GM12878 (cell line): ENCODE data around the gene ZNF783. TPM values are rescaled to one million over a fixed set of nuclear protein-coding genes. Genes with fewer than 3 reads are reported as not detected.

Experiments
- ATAC-seq: fragments of 200-7000 bp; cut with Tn5 transposase; 3 replicates; pipeline ENCODE4 v1.9.1; 2020; ENCODE audit warnings: mild to moderate bottlenecking, moderate library complexity
- BruUV-seq: library from RNA; stranded (reverse); fragments of 400-500 nt; replicated peaks from 2 replicates; lab custom pipeline; 2021; lab: Mats Ljungman, UMichigan
- CTCF ChIA-PET: fragments of 300-600 bp; sonication (Branson Sonifier 250); formaldehyde crosslinking; extraction: SDS; loops from one replicate; lab custom pipeline; 2021; ENCODE audit warnings: inconsistent platforms; lab: Yijun Ruan, JAX
- POLR2A ChIA-PET: fragments of 350-600 bp; formaldehyde crosslinking; extraction: SDS; loops from one replicate; lab custom pipeline; 2021; ENCODE audit warnings: inconsistent platforms; lab: Charles Lee
- RAD21 ChIA-PET: fragments of 300-600 bp; sonication (Branson Sonifier 250); formaldehyde crosslinking; loops from one replicate; lab custom pipeline; 2023; ENCODE audit warnings: antibody characterized with exemption; ENCODE audit not compliant: unreplicated experiment; lab: Charles Lee
- SMC1A ChIA-PET: fragments of 300-600 bp; sonication (Branson Sonifier 250); formaldehyde crosslinking; loops from one replicate; lab custom pipeline; 2023; ENCODE audit not compliant: unreplicated experiment, uncharacterized antibody; lab: Charles Lee
- DNase-seq: peaks from one replicate; pipeline ENCODE4 v3.0.0-alpha.2; 2011; ENCODE audit warnings: low read depth, low spot score
- FAIRE-seq: peaks from 3 replicates; lab custom pipeline; 2011; peaks lifted over from hg19 to GRCh38; lab: Jason Lieb, UNC
- H2AFZ ChIP-seq: 2 replicates; pipeline ENCODE4 v1.6.0; 2011; ENCODE audit warnings: low read depth, low read length, control low read depth; ENCODE audit not compliant: control insufficient read depth
- H3K27ac ChIP-seq: 2 replicates; pipeline ENCODE4 v1.5.1; 2011; ENCODE audit warnings: control low read depth; ENCODE audit not compliant: control insufficient read depth, insufficient read depth
- H3K27me3 ChIP-seq, 2 experiments: replicated peaks in 1 of 2; 2 replicates each; pipeline versions ENCODE4 v1.6.0 to v1.6.1; 2011; ENCODE audit warnings: low read length in 1 of 2; ENCODE audit not compliant: control insufficient read depth in 2 of 2, insufficient read depth in 2 of 2
- H3K36me3 ChIP-seq, 2 experiments: 2 replicates each; pipeline ENCODE4 v1.5.1; 2011; ENCODE audit warnings: low read length in 1 of 2; ENCODE audit not compliant: control insufficient read depth in 2 of 2, insufficient read depth in 2 of 2
- H3K4me1 ChIP-seq: 2 replicates; pipeline ENCODE4 v1.6.1; 2011; ENCODE audit warnings: mild to moderate bottlenecking, low read length, moderate library complexity, mixed read lengths; ENCODE audit not compliant: control insufficient read depth, insufficient read depth
- H3K4me2 ChIP-seq: 2 replicates; pipeline ENCODE4 v1.6.0; 2011; ENCODE audit warnings: control low read depth; ENCODE audit not compliant: control insufficient read depth, insufficient read depth
- H3K4me3 ChIP-seq: fragments of 200-600 bp; sonication (generic); 2 replicates; pipeline ENCODE4 v1.5.1; 2016
- H3K79me2 ChIP-seq: 2 replicates; pipeline ENCODE4 v1.6.0; 2011; ENCODE audit warnings: low read length; ENCODE audit not compliant: control insufficient read depth, insufficient read depth
- H3K9ac ChIP-seq: 2 replicates; pipeline ENCODE4 v1.8.0; 2011; ENCODE audit warnings: low read length, control low read depth, mixed read lengths; ENCODE audit not compliant: control insufficient read depth, insufficient read depth
- H3K9me3 ChIP-seq: replicated peaks from 3 replicates; pipeline ENCODE4 v1.5.1; 2011; ENCODE audit warnings: mild to moderate bottlenecking, low read length; ENCODE audit not compliant: control insufficient read depth, insufficient read depth
- H4K20me1 ChIP-seq: 2 replicates; pipeline ENCODE4 v1.6.0; 2011; ENCODE audit not compliant: control insufficient read depth, insufficient read depth
- ASH2L ChIP-seq: fragments of 300-600, 200-600 bp; sonication (generic); IDR thresholded peaks from 2 replicates; pipeline ENCODE4 v1.6.1; 2017; ENCODE audit warnings: low read depth, mild to moderate bottlenecking, borderline replicate concordance
- CHD2 ChIP-seq: IDR thresholded peaks from 2 replicates; pipeline ENCODE4 v1.6.1; 2011; ENCODE audit warnings: low read depth, low read length, improper control_type of control experiment, borderline replicate concordance
- DPF2 ChIP-seq: fragments of 450-650 bp; IDR thresholded peaks from 2 replicates; pipeline ENCODE4 v1.6.1; 2017; ENCODE audit warnings: mild to moderate bottlenecking
- ELK1 ChIP-seq: IDR thresholded peaks from 2 replicates; pipeline ENCODE4 v1.6.1; 2012; ENCODE audit warnings: low read depth, low read length, improper control_type of control experiment
- ETV6 ChIP-seq, 2 experiments: fragments of 450-650 bp in 1 of 2; IDR thresholded peaks in 1 of 2; conservative IDR thresholded peaks in 1 of 2; 2 replicates each; pipeline ENCODE4 v1.6.1; 2014; ENCODE audit warnings: antibody characterized with exemption in 1 of 2, borderline replicate concordance in 1 of 2, low read depth in 1 of 2, mild to moderate bottlenecking in 1 of 2, moderate library complexity in 1 of 2
- IRF4 ChIP-seq: IDR thresholded peaks from 2 replicates; pipeline ENCODE4 v1.6.1; 2011; ENCODE audit warnings: low read depth, low read length
- JUND ChIP-seq: IDR thresholded peaks from 2 replicates; pipeline ENCODE4 v1.6.1; 2012; ENCODE audit warnings: low read depth, mild to moderate bottlenecking, low read length, improper control_type of control experiment, moderate library complexity
- POLR2AphosphoS5 ChIP-seq: IDR thresholded peaks from 2 replicates; pipeline ENCODE4 v1.6.1; 2011; ENCODE audit warnings: mild to moderate bottlenecking, low read length, inconsistent platforms
- PRDM15 ChIP-seq: fragments of 450-650 bp; formaldehyde crosslinking; IDR thresholded peaks from 2 replicates; pipeline ENCODE4 v1.4.0; 2020; ENCODE audit warnings: mild to moderate bottlenecking, moderate library complexity
- RAD51 ChIP-seq: fragments of 450-650 bp; IDR thresholded peaks from 2 replicates; pipeline ENCODE4 v1.6.1; 2016; ENCODE audit warnings: moderate library complexity, mild to moderate bottlenecking, inconsistent platforms
- RELA ChIP-seq: fragments of 450-650 bp; IDR thresholded peaks from 2 replicates; pipeline ENCODE4 v1.8.0; 2014; ENCODE audit warnings: borderline replicate concordance; ENCODE audit not compliant: partially characterized antibody
- SMAD1 ChIP-seq: fragments of 450-650 bp; IDR thresholded peaks from 2 replicates; pipeline ENCODE4 v1.6.1; 2018; ENCODE audit warnings: mild to moderate bottlenecking, low read depth; ENCODE audit not compliant: partially characterized antibody
- SMAD5 ChIP-seq: IDR thresholded peaks from 2 replicates; pipeline ENCODE4 v1.6.1; 2016; ENCODE audit warnings: antibody characterized with exemption, low read depth
- TCF3 ChIP-seq: IDR thresholded peaks from 2 replicates; pipeline ENCODE4 v1.6.1; 2012; ENCODE audit warnings: low read depth, mild to moderate bottlenecking, low read length, borderline replicate concordance; ENCODE audit not compliant: insufficient read depth
- ZBTB11 ChIP-seq: fragments of 450-650 bp; formaldehyde crosslinking; IDR thresholded peaks from 2 replicates; pipeline ENCODE4 v1.5.0; 2022; ENCODE audit warnings: mild to moderate bottlenecking, missing genetic modification characterization
- ZNF207 ChIP-seq: fragments of 450-650 bp; IDR thresholded peaks from 2 replicates; pipeline ENCODE4 v1.6.1; 2014; ENCODE audit warnings: antibody characterized with exemption, mild to moderate bottlenecking, borderline replicate concordance
- WGBS: methylation state at CpG from one replicate; pipeline ENCODE4 v1.1.6; 2016; ENCODE audit warnings: low lambda C conversion rate; ENCODE audit not compliant: insufficient replicate concordance, insufficient coverage; ENCODE audit errors: missing lambda C conversion rate; 5-methylcytosine and 5-hydroxymethylcytosine counted together
- in situ Hi-C: fragments of 300-500 bp; cut with MboI; formaldehyde crosslinking; loops from 9 replicates; pipeline ENCODE4 v1.14.3; 2018; ENCODE audit warnings: mixed read lengths
- intact Hi-C: fragments of 100-400 bp; cut with micrococcal nuclease; formaldehyde crosslinking; loops from one replicate; pipeline ENCODE4 v1.14.2; 2022; ENCODE audit not compliant: unreplicated experiment
- polyA plus RNA-seq, 11 experiments: library from polyadenylated mRNA; depleted of rRNA in 4 of 11; unstranded in 6 of 11; stranded (reverse) in 5 of 11; fragments of >200 nt; fragmentation: Nextera tagmentation in 4 of 11; fragmentation: Illumina TruSeq in 1 of 11; extraction: Ambion mirVana in 4 of 11; extraction: Trizol in 1 of 11; gene quantifications; 1 replicate in 1 of 11; 2 replicates in 10 of 11; pipeline versions ENCODE4 v1.2.1 to v1.2.3, GENCODE V29; 2011 to 2016; ENCODE audit warnings: inconsistent platforms in 2 of 11, missing spikeins in 2 of 11, low read depth in 1 of 11
- total RNA-seq, 4 experiments: library from RNA; depleted of rRNA in 3 of 4; stranded (reverse); fragments of >200 nt in 3 of 4; fragmentation: Illumina TruSeq in 1 of 4; extraction: Trizol in 1 of 4; gene quantifications; 2 replicates each; pipeline versions ENCODE4 v1.2.1 to v1.2.3, GENCODE V29; 2013 to 2021

Gene ZNF783
- total and polyA plus RNA-seq, 10 of the 15 experiments (the other 5 are each of a cell fraction or from before 2014, with no cell fraction given) = 2.0 to 14.4 (median 6.4) TPM

GRCh38 chr7:149289262-149289661 is 27.3 kb downstream of the ZNF783 start (continued):
- TF ChIP-seq ZBTB11 = no peak
- TF ChIP-seq RAD51 = no peak
- TF ChIP-seq, all 136 proteins: peak for 0

- Histone ChIP-seq H2AFZ (no peak overlapping the region), H3K27ac (no peak overlapping the region), H3K36me3 (peaks cover 0 to 1% of the 10 kb centered on the region in 2 experiments; a peak in 1 of 4 replicates), H3K27me3 (no peaks in the 10 kb centered on the region), H3K4me2 (no peak overlapping the region), H3K9ac (no peak overlapping the region), H4K20me1 (no peaks in the 10 kb centered on the region), H3K4me3 (no peak overlapping the region), H3K4me1 (peaks cover 3% of the 10 kb centered on the region), H3K79me2 (no peaks in the 10 kb centered on the region), H3K9me3 (no peaks in the 10 kb centered on the region)
- in situ Hi-C loops = no loop called here
- BruUV-seq = no TSS peak
- no peak for FAIRE-seq
- 87% methylated on average over 4 of the region's 4 CpGs for WGBS
- ChIA-PET RAD21 (no interaction called here), POLR2A (interaction anchor here (0.7 kb wide), 1 partner anchor 1848 kb away, joined by 4 read pairs; no protein-coding TSS in a partner anchor), CTCF (no interaction called here), SMC1A (no interaction called here)
- ATAC-seq = no peak
- DNase-seq = no peak
- intact Hi-C loops = no loop called here
- TF ChIP-seq RELA = no peak
- no peak for TF ChIP-seq JUND
- TF ChIP-seq POLR2AphosphoS5 = no peak
- no peak for TF ChIP-seq PRDM15
- no peak for TF ChIP-seq SMAD1
- no peak for TF ChIP-seq ASH2L
- no peak for TF ChIP-seq ELK1
- no peak for TF ChIP-seq ZNF207
- TF ChIP-seq CHD2 = no peak
- TF ChIP-seq TCF3 = no peak
- no peak for TF ChIP-seq SMAD5
- no peak for TF ChIP-seq DPF2
- TF ChIP-seq ETV6 (conservative IDR thresholded peaks at IDR 0.05 in 1 of 2, IDR thresholded peaks at IDR 0.05 in 1 of 2; ENCODE audit: borderline replicate concordance in 1 of 2, low read depth in 1 of 2) = no peak
- no peak for TF ChIP-seq IRF4
These were observed 27.9 kb downstream of the ZNF783 start for GRCh38 chr7:149289856-149290255.
